ENCODE data around the gene PCSK6.

DNA sequence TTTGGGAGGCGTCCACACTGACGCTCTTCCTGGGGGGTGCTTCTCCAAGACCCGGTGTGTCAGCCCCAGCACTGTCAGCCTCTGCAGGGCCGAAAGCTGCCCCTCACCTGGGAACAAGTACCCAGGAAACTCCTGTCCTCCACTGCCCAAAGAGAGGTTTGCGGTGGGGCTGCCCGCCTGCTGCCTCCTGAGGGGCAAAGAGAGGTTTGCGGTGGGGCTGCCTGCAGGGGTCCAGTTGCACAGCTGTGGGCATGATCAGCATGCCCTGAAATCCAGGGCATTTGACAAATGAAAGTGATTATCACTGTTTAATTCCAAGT, 179.4 kb downstream of the PCSK6 start:
- TF ChIP-seq, protein P1, sequence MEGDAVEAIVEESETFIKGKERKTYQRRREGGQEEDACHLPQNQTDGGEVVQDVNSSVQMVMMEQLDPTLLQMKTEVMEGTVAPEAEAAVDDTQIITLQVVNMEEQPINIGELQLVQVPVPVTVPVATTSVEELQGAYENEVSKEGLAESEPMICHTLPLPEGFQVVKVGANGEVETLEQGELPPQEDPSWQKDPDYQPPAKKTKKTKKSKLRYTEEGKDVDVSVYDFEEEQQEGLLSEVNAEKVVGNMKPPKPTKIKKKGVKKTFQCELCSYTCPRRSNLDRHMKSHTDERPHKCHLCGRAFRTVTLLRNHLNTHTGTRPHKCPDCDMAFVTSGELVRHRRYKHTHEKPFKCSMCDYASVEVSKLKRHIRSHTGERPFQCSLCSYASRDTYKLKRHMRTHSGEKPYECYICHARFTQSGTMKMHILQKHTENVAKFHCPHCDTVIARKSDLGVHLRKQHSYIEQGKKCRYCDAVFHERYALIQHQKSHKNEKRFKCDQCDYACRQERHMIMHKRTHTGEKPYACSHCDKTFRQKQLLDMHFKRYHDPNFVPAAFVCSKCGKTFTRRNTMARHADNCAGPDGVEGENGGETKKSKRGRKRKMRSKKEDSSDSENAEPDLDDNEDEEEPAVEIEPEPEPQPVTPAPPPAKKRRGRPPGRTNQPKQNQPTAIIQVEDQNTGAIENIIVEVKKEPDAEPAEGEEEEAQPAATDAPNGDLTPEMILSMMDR (conservative IDR thresholded peaks at IDR 0.05; ENCODE audit: low read depth, low read length), result no peak
- TF ChIP-seq EZH2phosphoT487 (IDR thresholded peaks at IDR 0.05; ENCODE audit: borderline replicate concordance, low read length), result no peak

Measured in PC-3 (cell line).